ENCODE results near the gene HIVEP3.

HIVEP3 gene

DNA sequence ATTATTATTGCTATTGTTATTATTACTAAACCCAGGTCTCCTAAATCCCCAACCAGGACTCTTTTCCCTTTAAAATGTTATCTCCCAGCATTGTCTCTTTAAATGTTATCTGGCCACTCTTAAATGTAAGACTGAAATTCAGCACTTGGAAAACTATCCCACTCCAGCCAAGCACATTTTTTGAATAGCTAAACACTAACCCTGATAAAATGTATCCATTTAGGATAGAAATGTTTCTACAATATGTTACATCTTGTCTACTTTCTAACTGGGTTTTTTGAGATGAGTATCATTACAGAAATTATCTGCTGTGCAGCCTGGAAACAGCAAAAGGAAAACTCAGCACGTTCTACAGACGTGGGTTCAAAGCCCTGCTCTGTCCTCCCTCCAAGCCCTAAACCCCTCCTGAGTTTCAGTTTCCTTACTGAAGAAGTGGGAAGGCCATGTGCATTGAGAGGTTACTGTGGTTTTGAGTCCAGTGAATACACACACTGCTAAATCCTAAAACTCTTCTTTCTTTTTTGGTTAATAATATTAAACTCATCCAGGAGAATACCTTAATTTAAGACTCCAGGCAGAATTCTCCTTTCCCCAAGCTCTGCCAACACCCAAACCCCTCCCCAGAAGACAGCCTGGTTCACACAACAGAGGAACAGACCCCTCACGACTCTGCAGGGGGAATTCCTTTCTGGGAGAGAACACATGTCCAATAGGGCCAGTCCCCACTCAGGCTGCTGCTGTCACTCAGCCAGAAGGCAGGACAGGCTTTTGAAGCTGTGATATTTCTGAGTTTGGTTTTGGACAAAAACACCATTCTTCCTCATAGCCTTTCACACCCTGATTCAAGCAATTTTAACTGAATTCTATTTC is 41.9 kb downstream of the HIVEP3 start:
- peaks cover 4% of the 10 kb centered on the region for H3K4me1 ChIP-seq (ENCODE audit: control insufficient read depth, low read depth, low read length)
- no peak overlapping the region for H3K4ac ChIP-seq (ENCODE audit: low read depth, low read length)
- no peak overlapping the region for H3K18ac ChIP-seq (ENCODE audit: low read length)
- no peak overlapping the region for H3K23ac ChIP-seq (ENCODE audit: low read length)
- no peak overlapping the region for H3K9ac ChIP-seq (ENCODE audit: low read length)
- no peak overlapping the region for H2BK5ac ChIP-seq (ENCODE audit: low read length)
- H3K79me1 ChIP-seq (ENCODE audit: low read length), result no peaks in the 10 kb centered on the region
- H3K4me3 ChIP-seq (ENCODE audit: low read length), result no peak overlapping the region
- H3K36me3 ChIP-seq (ENCODE audit: control insufficient read depth, insufficient read depth, low read length), result no peaks in the 10 kb centered on the region
- no CpG with 5 or more reads among the region's 3 CpGs for WGBS (ENCODE audit: extremely low coverage, insufficient coverage, low lambda C conversion rate)
- H2BK15ac ChIP-seq (replicated peaks; ENCODE audit: low read depth), result no peak overlapping the region
- H3K27me3 ChIP-seq (ENCODE audit: insufficient read depth, low read length, poor library complexity), result no peaks in the 10 kb centered on the region
- H4K5ac ChIP-seq (ENCODE audit: low read length), result no peak overlapping the region
- no peak overlapping the region for H2AK5ac ChIP-seq (ENCODE audit: low read length)
- no peak overlapping the region for H3K27ac ChIP-seq (ENCODE audit: low read depth, low read length)
- H2BK120ac ChIP-seq (ENCODE audit: low read depth, low read length), result no peak overlapping the region
- DNase-seq, result peak; percentile 43
- H4K8ac ChIP-seq (ENCODE audit: low read depth, low read length), result no peak overlapping the region
- H3K79me2 ChIP-seq (ENCODE audit: control insufficient read depth, insufficient read depth, low read length), result no peaks in the 10 kb centered on the region
- H3K56ac ChIP-seq (ENCODE audit: low read length), result no peak overlapping the region
- no peak overlapping the region for H3K4me2 ChIP-seq (ENCODE audit: low read length)

DNA sequence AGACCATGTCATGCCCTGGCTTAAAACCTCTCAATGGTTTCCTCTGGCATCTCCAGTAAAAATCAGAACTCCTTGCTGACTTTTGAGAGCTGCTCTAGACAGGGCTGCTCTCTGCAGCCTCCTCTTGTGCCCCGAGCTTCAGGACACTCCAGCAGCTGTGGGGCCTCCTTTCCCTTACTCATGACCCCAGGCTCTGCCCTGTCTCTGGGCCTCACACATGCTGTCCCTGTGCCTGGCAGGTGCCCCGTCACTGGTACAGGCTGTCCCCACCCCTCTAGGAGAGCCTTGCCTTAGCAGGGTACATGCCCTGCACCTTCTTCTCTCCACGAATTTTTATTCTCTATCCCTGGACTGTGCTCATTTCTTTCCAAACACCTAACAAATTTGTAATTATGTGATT is 43.2 kb downstream of the HIVEP3 start:
- no peak overlapping the region for H3K56ac ChIP-seq (ENCODE audit: low read length)
- H3K18ac ChIP-seq (ENCODE audit: low read length), result no peak overlapping the region
- no peak overlapping the region for H2BK5ac ChIP-seq (ENCODE audit: low read length)
- no peak overlapping the region for H3K4ac ChIP-seq (ENCODE audit: low read depth, low read length)
- no peak overlapping the region for H2AK5ac ChIP-seq (ENCODE audit: low read length)
- no peak overlapping the region for H3K23ac ChIP-seq (ENCODE audit: low read length)
- H2BK120ac ChIP-seq (ENCODE audit: low read depth, low read length), result no peak overlapping the region
- H4K5ac ChIP-seq (ENCODE audit: low read length), result no peak overlapping the region
- H3K79me1 ChIP-seq (ENCODE audit: low read length), result no peaks in the 10 kb centered on the region
- H3K79me2 ChIP-seq (ENCODE audit: control insufficient read depth, insufficient read depth, low read length), result no peaks in the 10 kb centered on the region
- no peaks in the 10 kb centered on the region for H3K27me3 ChIP-seq (ENCODE audit: insufficient read depth, low read length, poor library complexity)
- no peak overlapping the region for H4K8ac ChIP-seq (ENCODE audit: low read depth, low read length)
- H3K36me3 ChIP-seq (ENCODE audit: control insufficient read depth, insufficient read depth, low read length), result no peaks in the 10 kb centered on the region
- WGBS (ENCODE audit: extremely low coverage, insufficient coverage, low lambda C conversion rate), result no CpG with 5 or more reads among the region's 3 CpGs
- no peak overlapping the region for H2BK15ac ChIP-seq (replicated peaks; ENCODE audit: low read depth)
- H3K4me3 ChIP-seq (ENCODE audit: low read length), result no peak overlapping the region
- H3K4me2 ChIP-seq (ENCODE audit: low read length), result no peak overlapping the region
- no peak overlapping the region for H3K27ac ChIP-seq (ENCODE audit: low read depth, low read length)
- no peak overlapping the region for H3K9ac ChIP-seq (ENCODE audit: low read length)
- peaks cover 4% of the 10 kb centered on the region for H3K4me1 ChIP-seq (ENCODE audit: control insufficient read depth, low read depth, low read length)
- DNase-seq, result no peak

DNA sequence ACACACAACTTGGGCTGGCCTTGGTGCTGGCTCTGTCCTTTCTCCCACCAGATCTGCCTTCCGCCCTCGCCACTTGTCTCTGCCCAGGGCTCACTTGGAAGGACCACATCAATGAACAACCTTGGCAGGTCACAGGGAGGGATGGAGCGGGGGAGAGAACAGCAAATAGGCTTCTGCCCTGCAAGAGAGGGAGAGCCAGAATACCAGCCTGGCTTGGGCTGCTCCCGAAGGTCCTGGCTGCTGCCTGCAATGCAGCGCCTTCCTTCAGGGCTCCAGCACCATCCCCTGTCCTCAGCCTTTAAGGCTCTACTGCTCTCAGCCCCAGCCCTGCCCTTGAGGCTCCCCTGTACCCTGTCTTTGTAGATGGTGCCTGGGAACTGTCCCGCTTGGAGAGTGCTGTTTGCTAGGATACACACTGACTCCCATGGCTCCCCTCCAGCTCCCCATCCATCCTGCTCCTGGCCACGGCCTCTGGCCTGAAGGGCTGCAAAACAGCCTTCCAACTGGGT is 43.8 kb downstream of the HIVEP3 start:
- no peak overlapping the region for H2BK15ac ChIP-seq (replicated peaks; ENCODE audit: low read depth)
- H3K4me1 ChIP-seq (ENCODE audit: control insufficient read depth, low read depth, low read length), result peaks cover 4% of the 10 kb centered on the region
- no peaks in the 10 kb centered on the region for H3K79me1 ChIP-seq (ENCODE audit: low read length)
- H2AK5ac ChIP-seq (ENCODE audit: low read length), result no peak overlapping the region
- H3K36me3 ChIP-seq (ENCODE audit: control insufficient read depth, insufficient read depth, low read length), result no peaks in the 10 kb centered on the region
- H3K4me2 ChIP-seq (ENCODE audit: low read length), result no peak overlapping the region
- no CpG with 5 or more reads among the region's 7 CpGs for WGBS (ENCODE audit: extremely low coverage, insufficient coverage, low lambda C conversion rate)
- H3K18ac ChIP-seq (ENCODE audit: low read length), result no peak overlapping the region
- no peak overlapping the region for H4K5ac ChIP-seq (ENCODE audit: low read length)
- no peak overlapping the region for H3K27ac ChIP-seq (ENCODE audit: low read depth, low read length)
- H3K56ac ChIP-seq (ENCODE audit: low read length), result peak overlapping the region; percentile 46
- H2BK120ac ChIP-seq (ENCODE audit: low read depth, low read length), result no peak overlapping the region
- no peaks in the 10 kb centered on the region for H3K79me2 ChIP-seq (ENCODE audit: control insufficient read depth, insufficient read depth, low read length)
- no peak overlapping the region for H4K8ac ChIP-seq (ENCODE audit: low read depth, low read length)
- DNase-seq, result peak; percentile 52
- H3K4me3 ChIP-seq (ENCODE audit: low read length), result no peak overlapping the region
- H3K27me3 ChIP-seq (ENCODE audit: insufficient read depth, low read length, poor library complexity), result no peaks in the 10 kb centered on the region
- H3K23ac ChIP-seq (ENCODE audit: low read length), result no peak overlapping the region
- no peak overlapping the region for H2BK5ac ChIP-seq (ENCODE audit: low read length)
- H3K9ac ChIP-seq (ENCODE audit: low read length), result no peak overlapping the region
- no peak overlapping the region for H3K4ac ChIP-seq (ENCODE audit: low read depth, low read length)

DNA sequence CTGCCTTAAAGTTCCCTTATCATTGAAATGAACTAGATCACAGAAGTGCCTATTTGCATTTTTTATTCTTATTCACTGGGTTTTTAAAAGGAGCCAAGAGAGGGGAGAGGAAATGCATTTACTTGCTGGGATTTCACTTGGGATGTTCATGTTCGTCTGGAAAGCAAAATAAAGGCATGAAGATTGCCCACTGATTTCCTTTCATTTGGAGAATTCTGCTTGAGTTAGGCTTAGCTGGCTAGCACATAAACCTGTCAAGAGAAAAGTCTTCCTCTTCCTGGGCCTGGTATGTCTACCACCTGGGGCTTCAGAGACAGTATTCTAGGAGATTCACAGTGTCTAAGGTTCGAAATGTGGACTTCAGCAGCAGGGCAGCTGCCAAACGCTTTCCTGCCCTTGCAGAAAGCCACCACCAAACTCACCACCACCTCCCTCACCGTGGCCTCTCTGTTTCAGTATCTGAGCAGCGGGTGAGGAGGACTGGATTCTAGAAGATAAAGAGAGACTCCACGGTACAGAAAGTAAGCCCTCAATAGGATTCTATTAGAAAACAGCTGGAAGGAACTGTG is 44.5 kb downstream of the HIVEP3 start:
- Histone ChIP-seq H2BK15ac (replicated peaks; ENCODE audit: low read depth) (no peak overlapping the region), H3K27ac (ENCODE audit: low read depth, low read length) (no peak overlapping the region), H3K18ac (ENCODE audit: low read length) (no peak overlapping the region), H3K4me1 (ENCODE audit: control insufficient read depth, low read depth, low read length) (peaks cover 4% of the 10 kb centered on the region), H3K4me3 (ENCODE audit: low read length) (no peak overlapping the region), H2BK5ac (ENCODE audit: low read length) (no peak overlapping the region), H3K23ac (ENCODE audit: low read length) (no peak overlapping the region), H3K4ac (ENCODE audit: low read depth, low read length) (no peak overlapping the region), H2AK5ac (ENCODE audit: low read length) (no peak overlapping the region), H4K8ac (ENCODE audit: low read depth, low read length) (no peak overlapping the region), H3K79me1 (ENCODE audit: low read length) (no peaks in the 10 kb centered on the region), H3K4me2 (ENCODE audit: low read length) (no peak overlapping the region), H2BK120ac (ENCODE audit: low read depth, low read length) (no peak overlapping the region), H3K79me2 (ENCODE audit: control insufficient read depth, insufficient read depth, low read length) (no peaks in the 10 kb centered on the region), H3K56ac (ENCODE audit: low read length) (no peak overlapping the region), H3K9ac (ENCODE audit: low read length) (no peak overlapping the region), H3K36me3 (ENCODE audit: control insufficient read depth, insufficient read depth, low read length) (no peaks in the 10 kb centered on the region), H4K5ac (ENCODE audit: low read length) (no peak overlapping the region), H3K27me3 (ENCODE audit: insufficient read depth, low read length, poor library complexity) (no peaks in the 10 kb centered on the region)
- DNase-seq, result no peak
- no CpG with 5 or more reads among the region's 6 CpGs for WGBS (ENCODE audit: extremely low coverage, insufficient coverage, low lambda C conversion rate)

- no peak overlapping the region for H2BK120ac ChIP-seq (ENCODE audit: low read depth, low read length)
- DNase-seq, result no peak
- no peaks in the 10 kb centered on the region for H3K79me1 ChIP-seq (ENCODE audit: low read length)
- H3K27me3 ChIP-seq (ENCODE audit: insufficient read depth, low read length, poor library complexity), result no peaks in the 10 kb centered on the region
- H3K9ac ChIP-seq (ENCODE audit: low read length), result no peak overlapping the region
- H2AK5ac ChIP-seq (ENCODE audit: low read length), result no peak overlapping the region
- no peaks in the 10 kb centered on the region for H3K79me2 ChIP-seq (ENCODE audit: control insufficient read depth, insufficient read depth, low read length)
- H3K36me3 ChIP-seq (ENCODE audit: control insufficient read depth, insufficient read depth, low read length), result no peaks in the 10 kb centered on the region
- no peak overlapping the region for H3K27ac ChIP-seq (ENCODE audit: low read depth, low read length)
- no peak overlapping the region for H3K23ac ChIP-seq (ENCODE audit: low read length)
- WGBS (ENCODE audit: extremely low coverage, insufficient coverage, low lambda C conversion rate), result no CpG with 5 or more reads among the region's 4 CpGs
- H4K5ac ChIP-seq (ENCODE audit: low read length), result no peak overlapping the region
- no peak overlapping the region for H2BK5ac ChIP-seq (ENCODE audit: low read length)
- no peak overlapping the region for H3K4me2 ChIP-seq (ENCODE audit: low read length)
- no peak overlapping the region for H3K56ac ChIP-seq (ENCODE audit: low read length)
- H3K18ac ChIP-seq (ENCODE audit: low read length), result no peak overlapping the region
- H3K4ac ChIP-seq (ENCODE audit: low read depth, low read length), result no peak overlapping the region
- no peak overlapping the region for H3K4me3 ChIP-seq (ENCODE audit: low read length)
- H3K4me1 ChIP-seq (ENCODE audit: control insufficient read depth, low read depth, low read length), result peaks cover 4% of the 10 kb centered on the region
- no peak overlapping the region for H2BK15ac ChIP-seq (replicated peaks; ENCODE audit: low read depth)
- H4K8ac ChIP-seq (ENCODE audit: low read depth, low read length), result no peak overlapping the region
Observed at GRCh38 chr1:41872074-41872473, 46.6 kb downstream of the HIVEP3 start.
